HG02798 (cell line): ENCODE results near the gene CBLN3.
"Not testable (repeated sequence)": the region's sequence is repeated elsewhere in the genome, so short reads cannot be mapped to it uniquely, and the experiment has no call there.

Experiments used
- ATAC-seq: cut with Tn5 transposase; IDR thresholded peaks from one replicate; pipeline ENCODE4 v1.9.1; 2021; ENCODE audit warnings: mild to moderate bottlenecking; ENCODE audit not compliant: unreplicated experiment, poor library complexity

Gene CBLN3

GRCh38 chr14:24429395-24430142 is at the start of gene CBLN3, which contains the start of gene KHNYN:
CBLN3 (minus strand) TSS chr14:24429668; CDS start chr14:24429054, 614 bp downstream.
KHNYN (plus strand) TSS chr14:24429954; CDS start chr14:24430731, 777 bp downstream.
- peak; percentile 86 for ATAC-seq

- ATAC-seq: no peak
Observed at GRCh38 chr14:24475261-24475660, 45.8 kb upstream of the CBLN3 start.

GRCh38 chr14:24473211-24473610 is 43.7 kb upstream of the CBLN3 start:
- no peak for ATAC-seq

GRCh38 chr14:24470450-24470849 is 41.0 kb upstream of the CBLN3 start:
- ATAC-seq: not testable (repeated sequence)

GRCh38 chr14:24465805-24466204 is 36.3 kb upstream of the CBLN3 start:
- no peak for ATAC-seq

GRCh38 chr14:24465368-24465767 is 35.9 kb upstream of the CBLN3 start:
- no peak for ATAC-seq

- ATAC-seq: no peak
Observed at GRCh38 chr14:24463884-24464785, 34.7 kb upstream of the CBLN3 start.

- ATAC-seq: no peak
Observed at GRCh38 chr14:24463017-24463883, 33.8 kb upstream of the CBLN3 start.

GRCh38 chr14:24461336-24461735 is 31.9 kb upstream of the CBLN3 start:
- ATAC-seq: no peak

GRCh38 chr14:24459331-24459730 is 29.9 kb upstream of the CBLN3 start:
- ATAC-seq: no peak

- no peak for ATAC-seq
Observed at GRCh38 chr14:24458736-24459135, 29.3 kb upstream of the CBLN3 start.

- ATAC-seq: no peak
Observed at GRCh38 chr14:24456980-24457379, 27.5 kb upstream of the CBLN3 start.

GRCh38 chr14:24450828-24451227 is 21.4 kb upstream of the CBLN3 start:
- not testable (repeated sequence) for ATAC-seq

GRCh38 chr14:24443053-24443665 is 13.7 kb upstream of the CBLN3 start:
- ATAC-seq: no peak

- peak; percentile 92 for ATAC-seq
Observed at GRCh38 chr14:24442240-24443052, 13.0 kb upstream of the CBLN3 start, which contains the start of gene SDR39U1. SDR39U1 (minus strand) TSS chr14:24442776; CDS start chr14:24442769, 7 bp downstream.

- no peak for ATAC-seq
Observed at GRCh38 chr14:24441904-24442239, 12.4 kb upstream of the CBLN3 start.

- ATAC-seq: no peak
Observed at GRCh38 chr14:24441485-24441884, 12.0 kb upstream of the CBLN3 start.

- no peak for ATAC-seq
Observed at GRCh38 chr14:24440606-24441399, 11.3 kb upstream of the CBLN3 start.
